ENCODE measurements around the gene PDZD8. TPM values are rescaled to one million over a fixed set of nuclear protein-coding genes. Genes with fewer than 3 reads are reported as not detected.

The PDZD8 gene
- total RNA-seq, 1 experiment from 2014 or later: 16.0 TPM

DNA sequence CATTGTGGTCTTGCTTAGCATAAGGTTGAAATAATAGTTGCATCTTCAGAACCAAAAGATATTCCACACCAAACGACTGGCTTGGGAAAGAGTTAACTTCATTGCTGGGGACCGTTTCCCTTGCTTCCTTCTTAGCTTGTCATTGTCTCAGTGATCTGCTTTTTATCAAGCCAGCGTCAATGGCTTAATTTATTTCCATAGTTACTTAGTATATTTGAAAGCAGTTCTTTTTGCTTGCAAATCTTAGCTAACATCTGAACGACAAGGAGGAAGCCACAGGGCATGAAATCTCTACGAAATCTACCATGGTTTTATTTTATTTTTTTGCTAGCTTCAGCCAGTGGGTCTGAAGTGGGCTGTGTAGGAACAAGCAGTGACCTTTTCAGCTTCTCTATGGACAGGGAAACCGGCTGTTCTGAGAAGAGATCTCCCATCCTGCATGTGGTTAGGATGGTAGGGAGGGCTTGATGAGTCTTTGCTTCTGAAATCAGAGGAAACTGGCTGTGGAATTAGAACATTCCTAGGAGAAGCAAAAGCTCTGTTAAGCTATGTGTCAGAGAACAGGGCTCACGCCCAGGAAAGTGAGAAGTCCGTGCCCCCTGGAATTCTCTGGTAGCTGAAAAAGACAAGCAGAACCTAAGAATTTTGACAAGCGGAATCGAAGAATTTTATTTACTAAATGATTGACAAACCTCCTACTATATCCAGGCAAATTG, 126.3 kb downstream of the PDZD8 start:
- H4K20me1 ChIP-seq (ENCODE audit: insufficient read depth): no peaks in the 10 kb centered on the region
- no peaks in the 10 kb centered on the region for H3K79me2 ChIP-seq (ENCODE audit: low read depth)
- CTCF ChIA-PET: no interaction called here
- no peaks in the 10 kb centered on the region; the same call in 1 of the 2 replicates for H3K27me3 ChIP-seq (ENCODE audit: insufficient read depth, low read depth)
- no peak for DNase-seq
- H3K36me3 ChIP-seq (ENCODE audit: low read depth): no peaks in the 10 kb centered on the region
- H3F3A ChIP-seq (ENCODE audit: insufficient read depth, low read depth): no peaks in the 10 kb centered on the region
- H3K4me1 ChIP-seq (replicated peaks; ENCODE audit: insufficient read depth): no peaks in the 10 kb centered on the region
- POLR2A ChIA-PET (ENCODE audit: unreplicated experiment): no interaction called here
- H3K4me2 ChIP-seq: no peak overlapping the region
- no TSS peak for BruUV-seq (replicated peaks)
- intact Hi-C loops (cut with micrococcal nuclease; ENCODE audit: unreplicated experiment): no loop called here
- H2AFZ ChIP-seq: no peak overlapping the region
- H3K4me3 ChIP-seq: no peak overlapping the region
- H3K9me2 ChIP-seq (ENCODE audit: insufficient read depth): no peaks in the 10 kb centered on the region
- no peaks in the 10 kb centered on the region for H3K9me3 ChIP-seq (ENCODE audit: insufficient read depth, low read depth)
- TF ChIP-seq EZH2 (IDR thresholded peaks at IDR 0.05; ENCODE audit: low read depth): no peak
- TF ChIP-seq, protein P1, sequence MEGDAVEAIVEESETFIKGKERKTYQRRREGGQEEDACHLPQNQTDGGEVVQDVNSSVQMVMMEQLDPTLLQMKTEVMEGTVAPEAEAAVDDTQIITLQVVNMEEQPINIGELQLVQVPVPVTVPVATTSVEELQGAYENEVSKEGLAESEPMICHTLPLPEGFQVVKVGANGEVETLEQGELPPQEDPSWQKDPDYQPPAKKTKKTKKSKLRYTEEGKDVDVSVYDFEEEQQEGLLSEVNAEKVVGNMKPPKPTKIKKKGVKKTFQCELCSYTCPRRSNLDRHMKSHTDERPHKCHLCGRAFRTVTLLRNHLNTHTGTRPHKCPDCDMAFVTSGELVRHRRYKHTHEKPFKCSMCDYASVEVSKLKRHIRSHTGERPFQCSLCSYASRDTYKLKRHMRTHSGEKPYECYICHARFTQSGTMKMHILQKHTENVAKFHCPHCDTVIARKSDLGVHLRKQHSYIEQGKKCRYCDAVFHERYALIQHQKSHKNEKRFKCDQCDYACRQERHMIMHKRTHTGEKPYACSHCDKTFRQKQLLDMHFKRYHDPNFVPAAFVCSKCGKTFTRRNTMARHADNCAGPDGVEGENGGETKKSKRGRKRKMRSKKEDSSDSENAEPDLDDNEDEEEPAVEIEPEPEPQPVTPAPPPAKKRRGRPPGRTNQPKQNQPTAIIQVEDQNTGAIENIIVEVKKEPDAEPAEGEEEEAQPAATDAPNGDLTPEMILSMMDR (conservative IDR thresholded peaks at IDR 0.05): no peak
- no peak overlapping the region for H3K27ac ChIP-seq

DNA sequence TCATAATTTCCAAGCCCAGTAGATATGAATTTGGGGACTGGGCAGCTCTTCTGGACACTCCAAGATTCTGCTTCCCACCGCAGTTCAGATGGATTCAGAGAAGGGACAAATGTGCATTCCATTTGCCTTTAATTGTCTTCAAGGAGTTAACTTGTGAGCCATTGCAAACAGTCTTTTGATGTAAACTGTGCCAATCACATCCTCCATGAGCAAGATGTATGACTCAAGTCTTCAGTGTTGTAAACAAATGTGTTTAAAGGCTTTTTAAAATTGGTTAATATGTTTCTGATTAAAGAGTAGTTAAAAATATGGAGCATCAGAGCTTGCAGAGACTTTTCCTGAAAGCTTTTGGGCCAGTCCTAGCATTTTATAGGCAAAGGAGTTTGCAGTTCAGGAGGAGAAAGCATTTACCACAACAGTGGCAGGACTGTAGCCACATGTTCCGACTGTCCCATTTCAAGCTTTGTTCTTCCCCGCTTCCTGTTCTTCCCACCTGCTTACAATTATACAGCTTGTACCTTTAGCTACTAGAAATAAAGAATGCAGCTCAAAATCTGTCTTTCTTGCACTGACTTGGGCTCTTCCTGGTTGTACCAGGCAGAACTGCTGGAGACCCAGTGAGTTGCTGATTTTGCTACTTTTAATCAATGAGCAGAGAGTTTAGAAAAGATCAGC, 128.1 kb downstream of the PDZD8 start:
- CTCF ChIA-PET: interaction anchor here (0.7 kb wide), 1 partner anchor 73 kb away, joined by 3 read pairs; no protein-coding TSS in a partner anchor
- TF ChIP-seq, protein P1 (conservative IDR thresholded peaks at IDR 0.05): no peak
- TF ChIP-seq EZH2 (IDR thresholded peaks at IDR 0.05; ENCODE audit: low read depth): no peak
- Histone ChIP-seq H3K4me3 (no peak overlapping the region), H3K4me2 (no peak overlapping the region), H4K20me1 (ENCODE audit: insufficient read depth) (no peaks in the 10 kb centered on the region), H3K4me1 (replicated peaks; ENCODE audit: insufficient read depth) (no peaks in the 10 kb centered on the region), H3F3A (ENCODE audit: insufficient read depth, low read depth) (no peaks in the 10 kb centered on the region), H3K36me3 (ENCODE audit: low read depth) (no peaks in the 10 kb centered on the region), H3K79me2 (ENCODE audit: low read depth) (no peaks in the 10 kb centered on the region), H3K9me2 (ENCODE audit: insufficient read depth) (no peaks in the 10 kb centered on the region), H3K9me3 (ENCODE audit: insufficient read depth, low read depth) (no peaks in the 10 kb centered on the region), H2AFZ (no peak overlapping the region), H3K27ac (no peak overlapping the region), H3K27me3 (ENCODE audit: insufficient read depth, low read depth) (no peaks in the 10 kb centered on the region)
- no TSS peak for BruUV-seq (replicated peaks)
- intact Hi-C loops (cut with micrococcal nuclease; ENCODE audit: unreplicated experiment): no loop called here
- POLR2A ChIA-PET (ENCODE audit: unreplicated experiment): no interaction called here
- no peak for DNase-seq

DNA sequence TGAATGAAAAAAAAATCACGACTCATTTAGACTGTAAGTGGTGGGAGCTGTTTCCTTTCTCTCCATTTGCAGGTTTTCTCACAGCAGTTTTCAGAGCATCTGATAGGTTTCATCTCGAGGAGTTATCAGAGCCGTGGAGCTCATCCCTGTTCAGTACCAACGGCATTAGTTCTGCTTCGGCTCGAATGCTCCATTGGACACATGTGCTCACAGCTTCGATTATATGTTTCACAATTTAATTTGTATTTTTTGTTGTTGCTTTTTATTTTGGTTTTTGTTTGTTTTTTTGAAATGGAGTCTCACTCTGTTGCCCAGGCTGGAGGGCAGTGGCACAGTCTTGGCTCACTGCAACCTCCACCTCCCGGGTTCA, 132.8 kb downstream of the PDZD8 start:
- no TSS peak for BruUV-seq (replicated peaks)
- TF ChIP-seq, protein P1 (conservative IDR thresholded peaks at IDR 0.05): no peak
- no peak for TF ChIP-seq EZH2 (IDR thresholded peaks at IDR 0.05; ENCODE audit: low read depth)
- H2AFZ ChIP-seq: no peak overlapping the region
- no peaks in the 10 kb centered on the region for H3K4me1 ChIP-seq (replicated peaks; ENCODE audit: insufficient read depth)
- intact Hi-C loops (cut with micrococcal nuclease; ENCODE audit: unreplicated experiment): no loop called here
- H3K9me3 ChIP-seq (ENCODE audit: insufficient read depth, low read depth): no peaks in the 10 kb centered on the region
- H3K9me2 ChIP-seq (ENCODE audit: insufficient read depth): no peaks in the 10 kb centered on the region
- no peaks in the 10 kb centered on the region for H3K27me3 ChIP-seq (ENCODE audit: insufficient read depth, low read depth)
- H3K4me2 ChIP-seq: no peak overlapping the region
- H3F3A ChIP-seq (ENCODE audit: insufficient read depth, low read depth): no peaks in the 10 kb centered on the region
- H3K27ac ChIP-seq: no peak overlapping the region
- CTCF ChIA-PET: no interaction called here
- no peaks in the 10 kb centered on the region for H4K20me1 ChIP-seq (ENCODE audit: insufficient read depth)
- POLR2A ChIA-PET (ENCODE audit: unreplicated experiment): no interaction called here
- H3K36me3 ChIP-seq (ENCODE audit: low read depth): no peaks in the 10 kb centered on the region
- no peaks in the 10 kb centered on the region for H3K79me2 ChIP-seq (ENCODE audit: low read depth)
- DNase-seq: no peak
- no peak overlapping the region for H3K4me3 ChIP-seq
